ENCODE results near the gene HEBP1.

HEBP1 gene

GRCh38 chr12:13022851-13023271, 22.8 kb upstream of the HEBP1 start:
- no peak for DNase-seq

GRCh38 chr12:13011098-13011497, 11.0 kb upstream of the HEBP1 start:
- DNase-seq, result no peak

- no peak for DNase-seq
These were observed 8.8 kb upstream of the HEBP1 start for GRCh38 chr12:13008741-13009380.

- no peak for DNase-seq
These were observed 7.6 kb upstream of the HEBP1 start for GRCh38 chr12:13007496-13008233.

- peak; percentile 16 for DNase-seq
These were observed 5.6 kb upstream of the HEBP1 start for GRCh38 chr12:13005649-13006048.

GRCh38 chr12:13004986-13005385, 4.9 kb upstream of the HEBP1 start:
- no peak for DNase-seq

- DNase-seq, result no peak
These were observed 4.3 kb upstream of the HEBP1 start for GRCh38 chr12:13004361-13004760.

GRCh38 chr12:13002301-13003097, 2.4 kb upstream of the HEBP1 start:
- DNase-seq, result no peak

- no peak for DNase-seq
These were observed 1.6 kb upstream of the HEBP1 start for GRCh38 chr12:13001775-13002040.

GRCh38 chr12:13000925-13001774, 1.1 kb upstream of the HEBP1 start:
- DNase-seq, result no peak

GRCh38 chr12:13000616-13000924, 505 bp upstream of the HEBP1 start:
- DNase-seq, result peak; percentile 21

- DNase-seq, result no peak
These were observed 650 bp downstream of the HEBP1 start for GRCh38 chr12:12999271-12999958.

GRCh38 chr12:12998248-12998647, 1.8 kb downstream of the HEBP1 start:
- DNase-seq, result no peak

- DNase-seq, result no peak
These were observed 2.3 kb downstream of the HEBP1 start for GRCh38 chr12:12997734-12998133.

- no peak for DNase-seq
These were observed 2.9 kb downstream of the HEBP1 start for GRCh38 chr12:12997156-12997555.

GRCh38 chr12:12996209-12996608, 3.9 kb downstream of the HEBP1 start:
- no peak for DNase-seq

GRCh38 chr12:12995088-12995487, 5.0 kb downstream of the HEBP1 start:
- DNase-seq, result no peak

GRCh38 chr12:12993367-12993766, 6.7 kb downstream of the HEBP1 start:
- no peak for DNase-seq

GRCh38 chr12:12992418-12993130, 7.5 kb downstream of the HEBP1 start:
- DNase-seq, result no peak

GRCh38 chr12:12990700-12991468, 9.2 kb downstream of the HEBP1 start:
- no peak for DNase-seq

- no peak for DNase-seq
These were observed 12.6 kb downstream of the HEBP1 start for GRCh38 chr12:12987421-12987820.

Data from NCI-H774 (cell line).